Activated effector memory CD4-positive, alpha-beta T cell treated with Interleukin-2 at 50 U/mL for 16 hours (primary cell): ENCODE measurements around the gene ADGRD2.

ENCODE experiments used
- DNase-seq: peaks from one replicate; pipeline ENCODE4 v3.0.0-alpha.2; 2020

ADGRD2 gene

DNA sequence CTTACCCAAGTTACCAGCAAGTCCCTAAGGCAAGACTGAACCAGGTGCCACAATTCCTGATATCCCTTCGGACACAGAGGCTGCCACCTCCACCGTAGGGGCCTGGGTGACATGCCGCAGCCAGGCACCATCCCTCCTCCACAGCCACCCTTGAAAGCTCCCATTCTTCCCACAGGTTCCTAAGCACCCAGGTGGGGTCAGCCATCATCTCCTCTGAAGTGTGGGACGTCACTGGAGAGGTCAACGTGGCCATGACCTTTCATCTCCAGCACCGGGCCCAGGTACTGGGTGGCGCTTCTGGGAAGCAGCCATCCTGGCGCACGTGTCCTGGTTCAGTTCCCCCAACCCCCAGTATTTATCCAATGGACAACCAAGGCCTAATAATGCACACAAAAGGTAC lies 8.2 kb downstream of the ADGRD2 start:
- DNase-seq = no peak

DNA sequence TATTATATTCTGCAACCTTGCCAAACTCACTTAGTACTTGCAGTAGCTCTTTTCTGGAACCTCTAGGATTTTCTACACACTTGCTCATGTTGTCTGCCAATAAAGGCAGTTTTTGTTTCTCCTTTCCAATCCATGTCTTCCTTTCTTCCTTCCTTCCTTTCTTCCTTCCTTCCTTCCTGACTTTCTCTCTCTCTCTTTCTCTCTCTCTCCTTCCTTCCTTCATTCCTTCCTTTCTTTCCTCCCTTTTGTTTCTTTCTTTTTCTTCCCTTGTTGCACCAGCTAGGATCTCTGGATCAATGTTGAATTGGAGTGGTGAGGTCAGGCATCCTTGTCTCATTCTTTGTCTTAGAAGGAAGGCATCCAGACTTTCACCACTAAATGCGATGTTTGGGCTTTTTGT lies 12.5 kb downstream of the ADGRD2 start:
- DNase-seq = no peak

DNA sequence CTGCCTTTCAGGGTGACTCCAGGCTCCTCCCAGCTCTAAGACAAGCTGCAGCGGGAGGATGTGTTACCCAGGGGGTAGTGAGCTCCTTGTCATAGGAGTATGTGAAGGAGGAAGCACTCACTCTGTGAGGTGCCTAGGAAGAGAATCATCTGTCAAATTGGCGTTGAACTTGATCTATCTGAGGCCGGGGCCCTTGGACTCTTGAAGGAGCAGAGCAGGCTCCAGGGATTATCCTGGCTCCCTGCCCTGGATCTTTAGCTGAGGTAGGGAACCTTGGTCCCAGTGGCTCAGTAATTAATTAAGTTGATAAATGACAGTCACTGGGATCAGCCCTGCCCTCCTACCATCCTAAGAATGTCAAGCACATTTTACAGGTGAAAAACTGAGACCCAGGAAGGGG lies 15.5 kb downstream of the ADGRD2 start:
- DNase-seq = no peak

DNA sequence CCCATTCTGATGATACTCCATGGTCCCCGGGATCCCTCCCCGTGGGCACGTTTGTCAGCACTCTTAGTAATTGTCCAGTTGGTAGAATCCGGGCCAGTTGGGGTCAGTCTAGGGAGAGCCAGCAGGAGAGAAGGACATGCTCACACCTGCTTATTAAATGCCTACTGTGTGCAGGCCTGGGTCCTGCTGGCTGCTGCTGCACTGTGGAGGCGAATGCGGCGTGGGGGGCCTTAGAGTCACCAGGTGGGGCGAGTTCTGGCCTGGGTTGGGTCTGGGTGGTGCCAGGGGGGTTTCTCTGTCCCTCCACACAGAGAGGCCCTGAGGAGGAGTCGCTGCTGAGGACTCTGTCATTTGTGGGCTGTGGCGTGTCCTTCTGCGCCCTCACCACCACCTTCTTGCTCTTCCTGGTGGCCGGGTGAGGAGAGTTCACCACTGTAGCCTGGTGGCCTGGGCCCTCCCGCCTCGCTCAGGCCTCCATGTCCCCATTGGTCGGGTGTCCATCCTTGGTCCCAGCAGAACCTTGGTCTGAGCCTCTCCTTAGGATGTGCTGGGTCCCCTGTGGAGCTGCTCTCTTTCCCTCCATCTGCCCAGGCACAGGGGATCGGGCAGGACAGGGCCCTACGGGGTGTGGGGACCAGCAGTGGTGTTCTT lies 17.3 kb downstream of the ADGRD2 start:
- no peak for DNase-seq

DNA sequence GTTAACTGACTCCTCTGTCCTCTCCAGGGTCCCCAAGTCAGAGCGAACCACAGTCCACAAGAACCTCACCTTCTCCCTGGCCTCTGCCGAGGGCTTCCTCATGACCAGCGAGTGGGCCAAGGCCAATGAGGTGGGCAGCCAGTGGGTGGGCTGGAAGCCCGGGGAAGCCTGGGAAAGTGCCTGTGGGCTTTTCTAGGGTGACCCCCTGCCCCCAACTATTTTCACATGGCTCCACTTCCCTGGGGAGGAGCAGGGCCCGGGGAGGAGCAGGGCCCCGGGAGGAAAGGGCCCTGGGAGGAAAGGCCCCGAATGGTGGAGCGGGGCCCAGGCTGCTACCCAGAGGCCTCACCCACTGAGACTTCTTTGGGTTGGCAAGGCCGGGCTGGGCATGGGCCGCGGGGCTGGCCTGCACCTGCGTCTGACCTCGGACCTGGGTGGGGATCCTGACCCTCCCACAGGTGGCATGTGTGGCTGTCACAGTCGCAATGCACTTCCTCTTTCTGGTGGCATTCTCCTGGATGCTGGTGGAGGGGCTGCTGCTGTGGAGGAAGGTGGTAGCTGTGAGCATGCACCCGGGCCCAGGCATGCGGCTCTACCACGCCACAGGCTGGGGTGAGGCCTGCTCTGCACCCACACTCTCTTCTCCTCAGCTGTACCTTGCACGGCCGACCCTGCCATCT lies 17.9 kb downstream of the ADGRD2 start:
- no peak for DNase-seq

DNA sequence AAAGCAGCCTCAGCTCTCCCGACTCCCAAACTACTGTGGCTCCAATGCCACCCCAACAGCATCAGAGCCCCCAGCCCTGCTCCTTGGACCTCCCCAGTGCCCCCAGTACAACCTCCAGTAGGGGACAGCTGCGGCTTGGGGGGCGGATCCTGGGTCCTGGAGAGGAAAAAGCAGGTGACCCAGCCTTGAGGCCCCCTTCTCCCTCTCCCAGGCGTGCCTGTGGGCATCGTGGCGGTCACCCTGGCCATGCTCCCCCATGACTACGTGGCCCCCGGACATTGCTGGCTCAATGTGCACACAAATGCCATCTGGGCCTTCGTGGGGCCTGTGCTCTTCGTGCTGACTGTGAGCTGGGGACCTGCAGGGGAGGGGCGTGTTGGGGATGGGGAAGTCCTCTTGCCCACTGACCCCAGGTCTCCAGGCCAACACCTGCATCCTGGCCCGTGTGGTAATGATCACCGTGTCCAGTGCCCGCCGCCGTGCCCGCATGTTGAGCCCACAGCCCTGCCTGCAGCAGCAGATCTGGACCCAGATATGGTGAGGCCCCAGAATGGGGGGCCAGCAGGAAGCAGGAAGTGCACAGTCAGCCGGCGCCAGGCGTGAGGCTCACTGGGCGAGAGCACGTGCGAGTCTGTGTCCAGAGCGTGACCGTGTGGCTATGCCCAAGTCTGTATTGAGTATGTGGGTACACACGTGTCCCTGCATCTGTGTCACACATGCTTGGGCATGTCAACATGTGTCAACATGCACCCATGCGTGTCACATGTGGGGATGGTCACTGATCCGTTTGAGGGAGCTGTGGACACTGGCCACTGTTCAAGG lies 19.0 kb downstream of the ADGRD2 start:
- no peak for DNase-seq

DNA sequence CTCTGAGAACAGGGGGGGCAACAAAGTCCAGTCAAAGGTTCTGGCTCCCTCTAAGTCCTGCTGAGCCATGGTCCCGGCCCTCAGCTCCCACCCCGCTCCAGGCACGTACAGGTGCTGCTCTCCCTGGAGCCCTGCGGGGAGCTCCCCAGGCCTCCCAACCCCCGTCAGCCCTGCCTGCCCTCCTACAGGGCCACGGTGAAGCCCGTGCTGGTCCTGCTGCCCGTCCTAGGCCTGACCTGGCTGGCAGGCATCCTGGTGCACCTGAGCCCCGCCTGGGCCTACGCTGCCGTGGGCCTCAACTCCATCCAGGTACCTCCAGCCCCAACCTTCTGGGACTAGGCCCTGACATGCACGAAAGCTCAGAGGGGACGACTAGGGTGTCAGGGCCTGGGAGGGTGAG lies 20.1 kb downstream of the ADGRD2 start:
- no peak for DNase-seq

DNA sequence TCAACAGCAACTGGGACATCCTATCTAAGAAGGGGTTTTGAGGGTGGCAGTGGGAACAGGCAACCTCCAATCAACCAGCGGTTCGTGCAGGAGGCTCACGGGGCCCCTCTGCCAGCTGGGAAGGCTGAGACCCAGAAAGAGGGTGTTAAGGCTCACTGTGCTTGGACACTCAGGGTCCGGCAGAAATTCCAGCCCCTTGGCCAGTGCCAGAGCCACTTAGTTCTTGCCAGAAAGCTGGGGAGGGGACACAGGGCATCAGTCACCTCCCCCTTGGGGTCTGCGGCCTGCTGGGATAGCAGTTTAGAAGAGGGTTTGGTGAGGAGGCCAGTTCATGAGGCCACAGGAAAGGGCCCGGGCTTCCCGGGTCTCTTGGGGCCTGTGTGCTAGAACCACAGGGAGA lies 20.5 kb downstream of the ADGRD2 start:
- DNase-seq = no peak

DNA sequence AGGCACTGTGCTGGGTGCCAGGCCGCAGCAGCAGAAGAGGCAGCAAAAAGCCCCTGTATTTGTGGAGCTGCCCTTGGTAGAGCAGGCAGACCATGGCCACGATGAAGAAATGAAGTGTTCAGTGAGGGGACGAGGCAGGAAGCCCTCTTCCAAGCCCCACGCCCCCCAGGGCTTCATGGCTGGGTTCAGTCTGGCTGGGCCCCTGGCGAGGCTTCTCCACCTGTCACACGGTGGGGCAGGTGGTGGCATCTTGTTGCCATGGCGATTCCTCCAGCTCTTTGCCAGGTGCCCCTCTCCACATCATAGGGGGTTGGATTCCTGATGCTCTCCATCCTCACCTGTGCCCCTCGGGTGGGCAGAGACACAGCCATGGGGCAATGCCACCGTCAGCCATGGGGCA lies 21.5 kb downstream of the ADGRD2 start:
- DNase-seq = no peak

DNA sequence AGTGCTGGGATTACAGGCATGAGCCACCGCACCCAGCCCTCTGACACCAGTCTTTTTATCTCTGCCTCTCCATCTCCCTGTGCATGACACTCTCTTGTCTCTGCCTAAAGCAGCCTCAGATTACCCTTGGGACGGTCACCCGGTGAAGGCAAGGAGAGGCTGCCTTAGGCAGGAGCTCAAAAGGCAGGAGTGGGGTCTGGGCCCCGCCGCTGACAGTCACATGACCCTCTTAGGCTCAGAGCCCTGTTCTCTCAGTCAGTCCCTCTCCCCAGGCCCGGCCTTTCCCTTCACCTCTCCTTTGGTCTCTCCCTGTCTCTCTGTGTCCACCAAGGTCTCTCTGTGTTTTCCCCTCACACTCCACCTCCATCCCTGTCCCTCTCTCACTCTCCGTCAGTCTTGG lies 22.5 kb downstream of the ADGRD2 start:
- DNase-seq = no peak

DNA sequence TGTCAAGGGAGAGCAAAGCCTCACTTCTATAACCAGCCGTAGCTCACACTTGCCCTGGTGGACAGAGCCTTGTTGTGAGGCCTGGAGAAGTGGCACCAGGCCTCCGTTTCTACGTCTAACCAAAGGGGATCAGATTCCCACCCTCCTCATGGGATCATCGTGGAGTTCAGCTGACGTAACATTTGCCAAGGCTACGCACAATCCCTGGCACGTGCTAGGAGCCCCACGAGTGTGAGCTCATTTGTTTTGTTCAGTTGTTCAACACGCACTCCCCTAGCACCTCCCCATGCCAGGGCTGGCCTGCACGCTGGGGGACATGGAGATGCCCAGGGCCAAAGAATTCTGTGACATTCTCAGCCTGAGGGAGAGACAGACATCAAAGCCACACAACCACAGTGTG lies 23.1 kb downstream of the ADGRD2 start:
- no peak for DNase-seq

DNA sequence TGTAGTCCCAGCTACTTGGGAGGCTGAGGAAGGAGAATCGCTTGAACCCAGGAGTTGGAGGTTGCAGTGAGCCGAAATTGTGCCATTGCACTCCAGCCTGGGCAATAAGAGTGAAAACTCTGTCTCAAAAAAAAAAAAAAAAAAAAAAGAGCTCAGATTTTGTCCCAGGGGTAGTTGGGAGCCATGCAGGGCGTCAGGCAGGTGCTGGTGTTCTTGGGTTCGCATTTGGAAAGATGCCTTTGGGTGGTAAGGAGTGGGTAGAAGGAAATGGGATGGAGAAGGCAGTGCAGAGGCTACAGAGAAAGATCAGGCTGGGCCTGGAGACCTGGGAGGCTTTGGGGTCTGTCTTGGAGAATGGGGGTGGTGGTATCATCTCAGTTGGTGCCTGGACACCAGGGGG lies 23.9 kb downstream of the ADGRD2 start:
- DNase-seq = no peak

DNA sequence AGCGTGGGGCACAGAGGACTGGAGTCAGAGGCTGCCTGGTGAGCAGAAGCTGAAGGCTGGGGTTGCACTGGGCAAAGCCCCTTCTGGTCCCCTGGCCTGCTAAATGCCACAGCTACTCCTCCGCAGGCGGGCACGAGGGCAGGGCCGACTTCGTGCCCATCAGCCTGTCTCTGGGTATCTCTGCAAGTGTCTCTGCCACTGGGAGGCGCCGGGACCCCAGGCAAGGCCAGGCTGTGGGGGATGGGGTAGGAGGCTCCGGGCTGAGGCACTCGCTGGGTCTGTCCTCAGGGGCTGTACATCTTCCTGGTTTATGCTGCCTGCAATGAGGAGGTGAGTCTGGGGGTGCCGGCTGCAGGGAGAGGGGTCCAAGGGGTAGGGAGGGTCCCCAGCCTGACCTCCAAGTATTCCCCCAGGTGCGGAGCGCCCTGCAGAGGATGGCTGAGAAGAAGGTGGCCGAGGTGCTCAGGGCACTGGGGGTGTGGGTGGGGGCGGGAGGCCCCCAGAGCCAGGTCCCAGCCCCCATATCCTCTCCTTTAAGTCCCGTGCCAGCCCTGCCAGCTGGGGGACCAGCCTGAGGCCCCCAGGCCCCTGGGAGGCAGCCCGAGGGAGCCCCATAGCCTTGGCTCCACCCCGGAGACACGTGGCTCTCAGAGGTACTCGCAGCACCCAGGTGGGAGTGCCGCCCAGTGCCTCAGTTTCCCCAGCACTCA lies 25.1 kb downstream of the ADGRD2 start:
- no peak for DNase-seq

DNA sequence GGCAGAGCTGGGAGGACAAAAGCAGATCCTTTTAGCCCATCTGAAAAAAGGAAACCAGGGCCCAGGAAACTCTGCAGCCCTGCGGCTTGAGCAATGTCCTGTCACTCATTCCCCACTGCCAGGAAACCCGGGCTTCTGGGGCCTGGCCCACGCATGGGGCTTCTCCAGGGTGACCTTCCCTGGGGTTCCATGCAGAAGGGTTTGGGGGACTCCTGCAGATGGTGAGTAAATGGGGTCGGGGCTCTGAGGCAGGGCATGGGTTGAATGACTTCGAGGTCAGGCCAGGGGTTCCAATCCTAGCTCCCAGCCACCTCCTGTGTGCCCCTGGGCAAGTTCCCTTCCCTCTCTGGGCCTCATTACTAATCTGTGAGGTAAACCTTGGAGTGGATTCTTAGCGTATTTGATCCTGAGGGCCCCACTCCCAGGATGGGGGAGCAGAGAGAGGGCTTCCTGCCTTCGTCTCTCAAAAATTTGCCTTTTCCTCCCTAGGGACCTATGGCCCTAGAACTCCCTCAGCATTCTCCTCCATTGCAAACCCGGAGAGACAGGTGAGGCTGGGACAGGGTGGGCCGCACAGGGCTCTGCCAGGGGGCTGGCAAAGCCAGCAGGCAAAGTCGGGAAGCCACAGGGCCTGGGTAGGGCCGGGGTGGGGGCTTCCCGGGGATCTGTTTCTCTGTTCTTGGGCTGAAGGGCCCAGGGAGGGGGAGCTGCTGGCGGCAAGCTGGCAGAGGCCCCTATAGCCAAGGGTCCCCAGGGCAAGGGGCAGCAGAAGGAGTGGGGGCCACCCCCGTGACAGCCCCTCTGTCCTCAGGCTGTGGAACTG lies 25.8 kb downstream of the ADGRD2 start:
- DNase-seq = no peak

DNA sequence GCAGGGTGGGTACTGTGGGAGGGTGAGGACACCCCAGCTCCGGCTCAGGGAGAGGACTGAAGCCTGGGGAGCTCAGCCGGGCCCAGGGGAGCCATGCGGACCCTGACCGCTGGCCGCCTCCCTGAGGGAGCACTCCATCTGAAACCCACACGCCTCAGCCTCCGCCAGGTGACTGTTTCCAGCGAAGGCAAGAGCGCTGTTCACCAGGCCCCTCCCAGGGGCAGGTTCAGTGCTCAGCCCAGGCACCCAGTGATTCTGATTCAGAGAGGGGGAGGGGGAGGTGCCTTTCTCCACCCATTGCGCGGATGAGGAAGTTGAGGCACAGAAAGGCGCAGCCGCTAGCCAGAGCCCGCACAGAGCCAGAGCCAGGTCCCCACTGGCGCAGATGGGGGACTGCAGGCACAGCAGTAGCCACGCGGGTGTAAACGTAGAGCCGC lies 27.0 kb downstream of the ADGRD2 start:
- DNase-seq = no peak

DNA sequence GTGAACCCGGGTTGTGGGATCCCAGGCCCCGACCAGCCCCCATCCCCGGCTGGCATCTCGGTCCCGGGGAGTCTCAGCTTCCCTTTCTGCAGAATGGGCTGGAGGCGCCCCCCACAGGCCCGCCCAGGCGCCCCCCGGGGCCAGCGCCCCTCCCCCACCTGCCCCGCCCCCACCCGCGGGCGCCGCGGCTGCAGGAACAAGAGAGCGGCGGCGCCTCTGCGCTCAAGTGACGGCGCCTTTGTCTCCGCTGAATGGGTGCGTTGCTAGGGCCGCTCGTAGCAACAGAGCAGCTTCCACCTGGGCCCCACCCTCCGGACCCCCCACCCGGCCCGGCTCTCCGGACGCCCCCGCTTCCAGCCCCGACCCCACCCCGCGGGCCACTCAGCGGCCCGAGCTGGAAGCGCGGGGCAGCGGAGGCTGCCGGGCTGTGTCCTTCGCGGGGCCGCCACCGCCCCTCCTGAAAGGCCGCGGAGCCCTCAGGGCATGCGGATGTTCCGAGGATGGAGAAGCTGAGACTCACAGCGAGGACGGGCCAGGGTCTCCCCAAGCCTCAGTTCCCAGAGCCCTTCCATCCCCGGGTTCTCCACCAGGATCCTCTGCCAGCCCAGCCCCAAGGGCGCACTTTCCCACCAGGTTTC lies 27.5 kb downstream of the ADGRD2 start:
- DNase-seq = no peak

DNA sequence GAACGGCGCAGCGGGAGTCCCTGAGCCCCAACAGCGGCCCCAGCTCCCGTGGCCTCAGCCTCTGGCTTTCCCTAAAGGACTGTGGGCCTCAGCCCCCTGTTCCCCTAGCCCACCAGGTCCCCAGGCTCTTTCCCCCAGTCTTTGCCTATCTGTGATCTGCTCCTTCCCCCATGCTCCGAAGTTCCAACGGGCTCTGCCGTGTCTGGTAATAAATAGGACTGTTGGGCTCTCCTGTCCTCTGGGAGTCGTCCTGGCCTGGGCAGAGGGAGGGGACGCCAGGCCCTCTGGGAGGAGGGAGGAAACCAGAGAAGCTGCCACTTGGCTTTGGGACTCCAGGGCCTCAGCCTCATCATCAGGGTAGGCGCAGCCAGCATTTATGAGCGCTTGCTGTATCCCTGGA lies 28.1 kb downstream of the ADGRD2 start:
- DNase-seq = no peak

DNA sequence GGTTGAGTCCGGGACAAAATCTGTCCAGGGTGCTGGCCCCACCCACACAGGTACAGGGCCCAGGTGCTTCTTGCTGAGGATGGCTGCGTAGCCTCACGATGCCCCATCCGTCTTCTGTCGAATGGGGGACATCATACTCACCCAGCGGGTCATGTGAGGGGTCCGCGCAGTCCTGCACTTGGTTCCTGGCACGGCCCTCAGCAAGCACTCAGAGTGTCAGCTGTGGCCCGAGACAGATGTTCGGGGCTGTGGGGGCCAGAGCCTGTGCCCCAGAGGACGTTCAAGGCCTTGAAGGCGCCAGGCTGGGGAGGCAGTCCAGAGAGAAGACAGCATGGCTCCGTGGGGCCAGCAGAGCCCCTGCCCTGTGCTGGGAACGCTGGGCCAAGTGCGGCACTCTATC lies 29.1 kb downstream of the ADGRD2 start:
- no peak for DNase-seq

DNA sequence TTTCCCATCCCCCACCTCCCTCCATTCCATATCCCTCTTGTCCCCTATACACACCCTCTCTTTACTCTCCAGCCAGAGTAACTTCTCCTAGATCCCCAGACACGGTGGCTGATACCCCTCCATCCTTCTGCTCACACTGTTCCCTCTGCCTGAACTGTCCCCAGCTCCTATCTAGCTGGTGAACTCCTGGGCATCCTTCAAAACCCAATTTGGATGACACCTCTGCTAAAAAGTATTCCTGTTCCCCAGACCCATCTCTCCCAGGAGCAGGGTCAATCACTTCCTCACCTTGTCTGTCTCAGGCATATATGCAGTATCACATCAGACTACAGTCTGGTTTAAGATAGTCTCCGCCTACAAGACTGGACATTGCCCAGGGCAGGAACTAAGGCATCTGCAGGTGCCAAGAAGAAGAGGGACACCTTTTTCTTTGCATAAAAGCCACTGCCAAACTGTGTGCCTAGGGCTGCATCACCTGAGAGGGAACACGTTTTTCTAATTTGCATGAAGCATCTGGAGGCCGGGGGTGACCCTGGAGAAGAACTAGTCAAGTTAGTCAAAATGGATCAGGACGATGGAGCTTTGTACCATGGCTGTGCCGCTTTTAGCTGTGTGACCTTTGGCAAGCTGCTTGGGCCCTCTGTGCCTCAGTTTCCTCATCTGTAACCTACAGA lies 29.8 kb downstream of the ADGRD2 start:
- DNase-seq = no peak

DNA sequence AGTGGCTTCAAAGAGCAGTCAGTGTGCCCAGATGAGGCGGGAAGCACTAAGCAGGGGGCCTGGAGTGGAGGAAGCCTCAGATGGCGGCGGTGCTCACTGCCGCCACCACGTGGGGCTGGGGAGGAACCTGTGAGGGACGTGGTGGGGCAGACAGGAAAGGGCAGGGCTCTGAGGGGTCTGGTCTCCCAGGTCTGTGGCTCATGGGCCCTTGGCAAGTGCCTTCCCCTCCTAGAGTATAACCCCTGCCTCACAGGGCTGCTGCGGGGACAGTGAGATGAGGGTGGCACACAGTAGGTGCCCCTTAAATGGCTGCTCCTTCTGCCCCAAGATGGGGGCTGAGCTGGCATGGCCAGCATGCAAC lies 30.4 kb downstream of the ADGRD2 start:
- DNase-seq = no peak

DNA sequence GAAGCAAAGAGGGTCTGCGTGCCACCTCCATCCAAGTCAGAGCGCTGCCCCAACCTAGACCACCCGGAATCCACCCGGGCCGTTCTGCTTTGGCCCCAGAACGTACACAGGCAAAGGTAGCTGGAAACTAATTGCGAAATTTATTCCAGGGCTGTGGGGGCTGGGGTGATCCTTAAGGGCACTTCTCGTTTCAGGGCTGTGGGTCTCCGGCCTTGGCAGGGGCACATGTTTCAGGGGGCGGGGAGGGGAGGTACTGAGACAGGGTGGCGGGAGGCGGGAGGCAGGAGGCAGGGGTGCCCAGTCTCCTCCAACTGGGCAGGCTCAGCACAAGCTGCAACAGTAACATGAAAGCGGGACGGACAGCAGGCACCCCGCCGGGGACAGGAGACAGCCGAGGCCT lies 30.9 kb downstream of the ADGRD2 start:
- DNase-seq = no peak
